C4-2B (cell line): ENCODE results near the gene BRSK2.

Experiments used
- ZFX ChIP-seq: fragments of 450-650 bp; IDR thresholded peaks from 2 replicates; pipeline ENCODE4 v1.6.1; 2017
- TF ChIP-seq, protein P1 (sequence below): fragments of 450-650 bp; conservative IDR thresholded peaks from 2 replicates; pipeline ENCODE4 v1.5.1; 2017; ENCODE audit warnings: mild to moderate bottlenecking

DNA sequence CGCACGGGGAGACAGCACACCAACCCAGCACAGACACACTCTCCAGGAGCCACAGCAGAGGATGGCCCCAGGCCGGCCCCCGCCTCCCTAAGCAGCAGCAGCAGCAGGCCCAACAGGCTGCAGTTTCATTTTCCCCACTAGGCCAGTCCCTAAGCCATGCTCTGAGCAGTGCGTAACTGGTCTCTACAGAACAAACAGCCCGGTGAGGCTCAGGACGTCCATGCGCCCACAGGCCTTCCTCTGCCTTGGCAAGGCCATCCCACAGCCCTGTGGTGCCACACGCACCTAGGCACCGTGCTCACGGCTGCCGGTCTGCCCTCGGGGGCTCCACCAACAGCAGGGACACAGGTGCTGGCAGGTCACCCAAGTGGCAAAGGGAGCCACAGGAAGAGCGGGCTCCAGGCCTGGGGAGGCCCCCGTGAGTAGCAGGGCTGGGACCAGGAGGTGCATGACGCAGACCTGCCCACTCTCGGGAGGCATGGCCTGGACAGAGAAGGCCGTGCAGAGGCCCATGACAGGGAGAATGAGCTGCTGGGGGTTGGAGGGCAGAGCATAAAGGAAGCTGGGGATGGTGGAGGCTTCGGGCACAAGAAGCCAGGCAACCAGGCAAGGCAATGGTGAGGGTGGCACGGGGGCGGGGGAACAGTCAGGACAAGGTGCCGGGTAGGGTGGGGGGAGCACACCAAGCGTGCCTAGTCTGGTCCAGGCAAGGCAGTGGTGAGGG lies 98.3 kb downstream of the BRSK2 start:
- TF ChIP-seq, protein P1, sequence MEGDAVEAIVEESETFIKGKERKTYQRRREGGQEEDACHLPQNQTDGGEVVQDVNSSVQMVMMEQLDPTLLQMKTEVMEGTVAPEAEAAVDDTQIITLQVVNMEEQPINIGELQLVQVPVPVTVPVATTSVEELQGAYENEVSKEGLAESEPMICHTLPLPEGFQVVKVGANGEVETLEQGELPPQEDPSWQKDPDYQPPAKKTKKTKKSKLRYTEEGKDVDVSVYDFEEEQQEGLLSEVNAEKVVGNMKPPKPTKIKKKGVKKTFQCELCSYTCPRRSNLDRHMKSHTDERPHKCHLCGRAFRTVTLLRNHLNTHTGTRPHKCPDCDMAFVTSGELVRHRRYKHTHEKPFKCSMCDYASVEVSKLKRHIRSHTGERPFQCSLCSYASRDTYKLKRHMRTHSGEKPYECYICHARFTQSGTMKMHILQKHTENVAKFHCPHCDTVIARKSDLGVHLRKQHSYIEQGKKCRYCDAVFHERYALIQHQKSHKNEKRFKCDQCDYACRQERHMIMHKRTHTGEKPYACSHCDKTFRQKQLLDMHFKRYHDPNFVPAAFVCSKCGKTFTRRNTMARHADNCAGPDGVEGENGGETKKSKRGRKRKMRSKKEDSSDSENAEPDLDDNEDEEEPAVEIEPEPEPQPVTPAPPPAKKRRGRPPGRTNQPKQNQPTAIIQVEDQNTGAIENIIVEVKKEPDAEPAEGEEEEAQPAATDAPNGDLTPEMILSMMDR, result no peak
- no peak for TF ChIP-seq ZFX
